IMR-90 (cell line): ENCODE data around the gene ATXN1. TPM values are rescaled to one million over a fixed set of nuclear protein-coding genes. Genes with fewer than 3 reads are reported as not detected.

ENCODE experiments used
- ATAC-seq: fragments of 200-7000 bp; cut with Tn5 transposase; 2 replicates; pipeline ENCODE4 v1.9.1; 2020; ENCODE audit warnings: low read depth, mild to moderate bottlenecking, moderate library complexity
- BruUV-seq: library from RNA; stranded (reverse); fragments of 400-500 nt; replicated peaks from 2 replicates; lab custom pipeline; 2021; lab: Mats Ljungman, UMichigan
- CTCF ChIA-PET: fragments of 300-600 bp; formaldehyde crosslinking; extraction: SDS; loops from one replicate; lab custom pipeline; 2021; ENCODE audit warnings: antibody characterized with exemption; lab: Yijun Ruan, JAX
- POLR2A ChIA-PET: fragments of 300-600 bp; sonication (Branson Sonifier 250); formaldehyde crosslinking; loops from one replicate; lab custom pipeline; 2022; ENCODE audit warnings: antibody characterized with exemption; ENCODE audit not compliant: unreplicated experiment; lab: Charles Lee
- DNase-seq: peaks from one replicate; pipeline ENCODE4 v3.0.0; 2013
- H2AFZ ChIP-seq: replicated peaks from 2 replicates; pipeline ENCODE3; 2013; ENCODE audit warnings: low read length, mild to moderate bottlenecking; ENCODE audit not compliant: poor library complexity
- H2AK5ac ChIP-seq: 2 replicates; pipeline ENCODE4 v1.6.1; 2013; ENCODE audit warnings: low read depth, low read length, inconsistent platforms
- H2AK9ac ChIP-seq: replicated peaks from 2 replicates; pipeline ENCODE3; 2013; ENCODE audit warnings: mild to moderate bottlenecking, low read depth, low read length, moderate library complexity; ENCODE audit not compliant: poor library complexity
- H2BK120ac ChIP-seq: 2 replicates; pipeline ENCODE4 v1.6.1; 2013; ENCODE audit warnings: low read depth, low read length, inconsistent platforms
- H2BK15ac ChIP-seq: 3 replicates; pipeline ENCODE4 v1.6.1; 2013; ENCODE audit warnings: low read depth, low read length, inconsistent platforms
- H2BK20ac ChIP-seq: 2 replicates; pipeline ENCODE4 v1.6.1; 2013; ENCODE audit warnings: low read depth, mild to moderate bottlenecking, inconsistent platforms, low read length, moderate library complexity
- H2BK5ac ChIP-seq: 2 replicates; pipeline ENCODE4 v1.6.1; 2013; ENCODE audit warnings: mild to moderate bottlenecking, low read depth, low read length, inconsistent platforms; ENCODE audit not compliant: poor library complexity, severe bottlenecking
- H3K14ac ChIP-seq: replicated peaks from 2 replicates; pipeline ENCODE4 v1.6.1; 2013; ENCODE audit warnings: low read depth, low read length, inconsistent platforms
- H3K18ac ChIP-seq: 2 replicates; pipeline ENCODE4 v1.6.1; 2013; ENCODE audit warnings: low read depth, low read length, control low read depth
- H3K23ac ChIP-seq: 2 replicates; pipeline ENCODE4 v1.6.1; 2013; ENCODE audit warnings: low read depth, low read length, inconsistent platforms
- H3K27ac ChIP-seq: 2 replicates; pipeline ENCODE4 v1.5.1; 2013; ENCODE audit warnings: mild to moderate bottlenecking, control low read depth, low read length; ENCODE audit not compliant: insufficient read depth
- H3K27me3 ChIP-seq: 2 replicates; pipeline ENCODE4 v1.6.1; 2013; ENCODE audit warnings: low read length; ENCODE audit not compliant: control insufficient read depth, insufficient read depth
- H3K36me3 ChIP-seq: 2 replicates; pipeline ENCODE4 v1.6.1; 2013; ENCODE audit warnings: low read length, mixed read lengths; ENCODE audit not compliant: control insufficient read depth, insufficient read depth
- H3K4ac ChIP-seq: 2 replicates; pipeline ENCODE4 v1.6.1; 2013; ENCODE audit warnings: low read depth, low read length, inconsistent platforms
- H3K4me1 ChIP-seq: 2 replicates; pipeline ENCODE4 v1.6.1; 2013; ENCODE audit warnings: low read length, mixed read lengths; ENCODE audit not compliant: control insufficient read depth, insufficient read depth
- H3K4me2 ChIP-seq: 2 replicates; pipeline ENCODE4 v1.6.1; 2013; ENCODE audit warnings: low read depth, mild to moderate bottlenecking, control low read depth, low read length, moderate library complexity
- H3K4me3 ChIP-seq: 2 replicates; pipeline ENCODE4 v1.5.1; 2013; ENCODE audit warnings: low read depth, mild to moderate bottlenecking, control low read depth, low read length, moderate library complexity; ENCODE audit not compliant: insufficient read depth
- H3K56ac ChIP-seq: 2 replicates; pipeline ENCODE4 v1.6.1; 2013; ENCODE audit warnings: low read length, inconsistent platforms; ENCODE audit not compliant: insufficient read depth; ENCODE audit errors: extremely low read depth
- H3K79me1 ChIP-seq, 2 experiments: 2 replicates each; pipeline ENCODE4 v1.6.1; 2013; ENCODE audit warnings: low read length in 2 of 2, inconsistent platforms in 1 of 2, low read depth in 1 of 2
- H3K9ac ChIP-seq: 2 replicates; pipeline ENCODE4 v1.6.1; 2013; ENCODE audit warnings: low read depth, low read length, control low read depth
- H3K9me1 ChIP-seq: 2 replicates; pipeline ENCODE4 v1.6.1; 2013; ENCODE audit warnings: low read length, inconsistent platforms; ENCODE audit not compliant: insufficient read depth
- H3K9me3 ChIP-seq: 2 replicates; pipeline ENCODE4 v1.6.1; 2013; ENCODE audit warnings: low read length; ENCODE audit not compliant: control insufficient read depth, insufficient read depth
- H4K20me1 ChIP-seq: 2 replicates; pipeline ENCODE4 v1.6.1; 2013; ENCODE audit warnings: low read length, inconsistent platforms; ENCODE audit not compliant: insufficient read depth
- H4K5ac ChIP-seq: 2 replicates; pipeline ENCODE4 v1.6.1; 2013; ENCODE audit warnings: mild to moderate bottlenecking, low read depth, low read length, control low read depth
- H4K8ac ChIP-seq, 2 experiments: 2 replicates each; pipeline ENCODE4 v1.6.1; 2013; ENCODE audit warnings: low read depth in 2 of 2, low read length in 2 of 2, control low read depth in 1 of 2, inconsistent platforms in 1 of 2
- H4K91ac ChIP-seq: 2 replicates; pipeline ENCODE4 v1.6.1; 2013; ENCODE audit warnings: low read depth, low read length, inconsistent platforms; ENCODE audit not compliant: insufficient read depth
- FOS ChIP-seq: fragments of 150-350 bp; IDR thresholded peaks from 2 replicates; pipeline ENCODE4 v1.6.1; 2016; ENCODE audit warnings: low read depth, low read length
- MAZ ChIP-seq: IDR thresholded peaks from 2 replicates; pipeline ENCODE4 v1.6.1; 2012; ENCODE audit warnings: low read depth, mild to moderate bottlenecking, low read length, improper control_type of control experiment, moderate library complexity, borderline replicate concordance
- MXI1 ChIP-seq: IDR thresholded peaks from 2 replicates; pipeline ENCODE4 v1.6.1; 2012; ENCODE audit warnings: low read depth, mild to moderate bottlenecking, low read length, moderate library complexity, borderline replicate concordance
- NFE2L2 ChIP-seq: fragments of 150-350 bp; IDR thresholded peaks from 2 replicates; pipeline ENCODE4 v1.6.1; 2016; ENCODE audit warnings: low read depth, mild to moderate bottlenecking, low read length
- RAD21 ChIP-seq: IDR thresholded peaks from 2 replicates; pipeline ENCODE4 v1.6.1; 2012; ENCODE audit warnings: low read length, improper control_type of control experiment
- RCOR1 ChIP-seq: IDR thresholded peaks from 2 replicates; pipeline ENCODE4 v1.6.1; 2012; ENCODE audit warnings: mild to moderate bottlenecking, low read length, improper control_type of control experiment; ENCODE audit not compliant: insufficient replicate concordance
- WGBS, 2 experiments: methylation state at CpG; one replicate each; pipeline versions ENCODE4 v1.1.5 to v1.1.7; 2013; ENCODE audit warnings: missing lambda C conversion rate in 2 of 2; ENCODE audit not compliant: insufficient read length in 1 of 2; ENCODE audit errors: extremely low coverage in 2 of 2; 5-methylcytosine and 5-hydroxymethylcytosine counted together
- dilution Hi-C: fragments of 300-500 bp; cut with HindIII; formaldehyde crosslinking; loops from one replicate; pipeline ENCODE4 v1.14.3; 2018; ENCODE audit warnings: low sequenced_read_pairs; ENCODE audit not compliant: unreplicated experiment
- in situ Hi-C: fragments of 300-500 bp; cut with MboI; formaldehyde crosslinking; loops from 3 replicates; pipeline ENCODE4 v1.14.3; 2019; ENCODE audit warnings: low sequenced_read_pairs, inconsistent platforms, mixed read lengths
- intact Hi-C: fragments of 100-400 bp; cut with micrococcal nuclease; formaldehyde crosslinking; loops from 2 replicates; pipeline ENCODE4 v1.10.0; 2022
- polyA plus RNA-seq, 3 experiments: library from polyadenylated mRNA; depleted of rRNA; stranded (reverse); fragments of >200 nt; gene quantifications; 2 replicates each; pipeline ENCODE4 v1.2.3, GENCODE V29; 2012; ENCODE audit warnings: low replicate concordance in 1 of 3
- total RNA-seq: library from RNA; depleted of rRNA; stranded (reverse); fragments of >200 nt; gene quantifications from 2 replicates; pipeline ENCODE4 v1.2.3, GENCODE V29; 2012
- TF ChIP-seq, protein P1 (sequence below): fragments of 150-350 bp; IDR thresholded peaks from 2 replicates; pipeline ENCODE4 v1.6.1; 2016; ENCODE audit warnings: low read depth, mild to moderate bottlenecking, low read length, moderate library complexity, borderline replicate concordance

The ATXN1 gene
- total and polyA plus RNA-seq, 2 of the 4 experiments (the other 2 are of a cell fraction): 7.3 to 11.1 TPM

DNA sequence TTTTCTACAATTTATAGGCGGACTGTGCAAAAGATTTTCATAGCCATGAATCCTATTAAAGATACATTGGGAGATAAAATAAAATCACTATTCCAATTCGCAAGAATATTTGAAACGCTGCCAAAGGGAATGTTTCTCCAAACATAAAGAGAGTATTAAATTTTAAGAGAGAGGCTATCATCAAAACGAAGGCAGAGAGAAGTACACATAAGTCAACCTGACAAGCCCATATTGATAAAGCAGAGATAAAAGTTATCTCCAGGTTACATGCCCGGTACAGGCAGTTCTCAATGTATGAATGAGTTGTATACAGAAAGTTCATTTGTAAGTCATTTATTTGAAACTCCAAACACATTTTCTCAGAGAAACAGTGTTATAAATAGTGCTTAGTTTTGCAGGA is 193.1 kb downstream of the ATXN1 start:
- Histone ChIP-seq H4K8ac (no peak overlapping the region), H3K14ac (no peak overlapping the region), H2AK5ac (no peak overlapping the region), H3K27me3 (no peaks in the 10 kb centered on the region), H4K5ac (no peak overlapping the region), H4K91ac (no peak overlapping the region), H2AK9ac (no peak overlapping the region), H3K27ac (no peak overlapping the region), H3K79me1 (peaks cover 9 to 12% of the 10 kb centered on the region in 2 experiments), H3K9me1 (peaks cover 13% of the 10 kb centered on the region; the same call in 1 of the 2 replicates), H3K4me3 (no peak overlapping the region), H3K9me3 (no peaks in the 10 kb centered on the region), H2BK20ac (no peak overlapping the region), H4K20me1 (no peaks in the 10 kb centered on the region), H3K9ac (no peak overlapping the region), H3K4me1 (peaks cover 4% of the 10 kb centered on the region), H3K56ac (no peak overlapping the region), H3K23ac (no peak overlapping the region), H3K18ac (no peak overlapping the region), H2BK15ac (no peak overlapping the region), H3K4me2 (no peak overlapping the region), H2AFZ (no peak overlapping the region), H2BK5ac (no peak overlapping the region), H3K4ac (no peak overlapping the region), H3K36me3 (peaks cover 6% of the 10 kb centered on the region; the same call in 1 of the 2 replicates), H2BK120ac (no peak overlapping the region)
- DNase-seq (no peak), ATAC-seq (no peak)
- CTCF ChIA-PET: no interaction called here
- in situ Hi-C loops (no loop called here), intact Hi-C loops (no loop called here), dilution Hi-C loops (no loop called here)
- POLR2A ChIA-PET: no interaction called here
- BruUV-seq: no TSS peak
- TF ChIP-seq RAD21 (no peak), MAZ (no peak), NFE2L2 (no peak), MXI1 (no peak), FOS (no peak), RCOR1 (no peak)
- TF ChIP-seq, protein P1, sequence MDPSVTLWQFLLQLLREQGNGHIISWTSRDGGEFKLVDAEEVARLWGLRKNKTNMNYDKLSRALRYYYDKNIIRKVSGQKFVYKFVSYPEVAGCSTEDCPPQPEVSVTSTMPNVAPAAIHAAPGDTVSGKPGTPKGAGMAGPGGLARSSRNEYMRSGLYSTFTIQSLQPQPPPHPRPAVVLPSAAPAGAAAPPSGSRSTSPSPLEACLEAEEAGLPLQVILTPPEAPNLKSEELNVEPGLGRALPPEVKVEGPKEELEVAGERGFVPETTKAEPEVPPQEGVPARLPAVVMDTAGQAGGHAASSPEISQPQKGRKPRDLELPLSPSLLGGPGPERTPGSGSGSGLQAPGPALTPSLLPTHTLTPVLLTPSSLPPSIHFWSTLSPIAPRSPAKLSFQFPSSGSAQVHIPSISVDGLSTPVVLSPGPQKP: no peak
- WGBS, 2 experiments: no CpG with 5 or more reads among the region's 5 CpGs
